ENCODE measurements around the gene THTPA. TPM values are rescaled to one million over a fixed set of nuclear protein-coding genes. Genes with fewer than 3 reads are reported as not detected.

THTPA gene, protein sequence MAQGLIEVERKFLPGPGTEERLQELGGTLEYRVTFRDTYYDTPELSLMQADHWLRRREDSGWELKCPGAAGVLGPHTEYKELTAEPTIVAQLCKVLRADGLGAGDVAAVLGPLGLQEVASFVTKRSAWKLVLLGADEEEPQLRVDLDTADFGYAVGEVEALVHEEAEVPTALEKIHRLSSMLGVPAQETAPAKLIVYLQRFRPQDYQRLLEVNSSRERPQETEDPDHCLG
- total RNA-seq: 16.8 TPM

GRCh38 chr14:23555882-23556699, at the start of gene THTPA:
Gene THTPA (plus strand): TSS chr14:23556271. CDS start chr14:23556758, 487 bp downstream.
- DNase-seq: peak; percentile 96

DNA sequence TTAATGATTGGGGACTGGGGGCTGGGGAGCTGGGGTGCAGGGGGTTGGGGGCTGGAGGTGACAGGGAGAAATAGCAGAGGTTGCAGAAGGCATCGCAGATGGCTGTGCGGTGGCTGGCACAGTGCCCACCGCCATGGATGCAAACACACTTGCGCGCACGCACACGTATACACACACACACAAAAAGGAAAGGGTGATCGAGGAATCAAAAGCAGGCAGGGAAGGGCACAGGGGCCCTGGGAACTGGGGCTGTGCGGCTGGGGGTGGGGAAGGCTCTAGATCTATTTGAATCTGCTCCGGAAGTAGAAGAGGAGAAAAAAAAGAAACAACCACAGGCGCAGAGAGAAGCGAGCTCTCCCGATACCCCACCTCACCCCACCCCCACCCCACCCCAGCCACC, 43.9 kb upstream of the THTPA start:
- no peak for DNase-seq

GRCh38 chr14:23513005-23513817, 42.9 kb upstream of the THTPA start:
- DNase-seq: peak; percentile 79

DNA sequence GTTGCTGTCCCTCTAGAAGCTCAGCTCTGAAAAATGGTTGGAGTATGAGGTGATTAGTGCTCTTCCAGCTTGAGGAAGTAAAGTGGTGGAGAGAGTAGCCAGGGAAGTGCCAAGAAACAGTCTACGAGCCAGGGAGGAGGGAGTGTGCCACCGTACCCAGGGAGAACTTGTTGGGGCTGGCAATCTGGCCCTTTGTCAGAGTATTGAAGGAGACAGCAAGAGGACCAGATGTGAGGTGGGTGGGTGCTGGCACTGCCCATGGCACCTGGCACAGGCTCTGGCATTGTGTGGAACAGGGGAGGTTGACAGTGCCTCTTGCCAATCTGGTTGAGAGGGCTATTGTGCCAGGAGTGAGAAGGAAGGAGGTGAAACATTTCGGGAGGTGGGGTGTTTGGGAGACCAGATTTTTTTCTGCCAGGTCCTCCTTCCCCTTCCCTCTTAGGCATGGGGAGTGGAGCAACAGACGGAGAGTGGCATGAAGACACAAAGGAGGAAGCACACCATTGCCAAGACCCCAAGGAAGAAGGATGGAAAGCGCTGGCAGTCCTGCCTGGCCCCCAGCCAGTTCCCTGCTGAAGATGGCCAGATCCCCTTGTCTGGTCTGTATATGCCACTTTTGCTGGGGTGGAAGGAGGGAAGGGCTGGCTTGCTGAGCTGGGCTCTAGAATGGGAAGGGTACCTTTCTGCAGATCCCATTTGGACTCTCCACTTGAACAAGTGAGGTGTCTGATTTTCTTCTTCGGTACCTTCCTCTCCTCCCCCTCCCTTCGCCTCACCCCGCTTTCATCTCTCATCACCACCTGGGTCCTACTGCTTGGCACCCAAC, 42.0 kb upstream of the THTPA start:
- peak; percentile 36 for DNase-seq

DNA sequence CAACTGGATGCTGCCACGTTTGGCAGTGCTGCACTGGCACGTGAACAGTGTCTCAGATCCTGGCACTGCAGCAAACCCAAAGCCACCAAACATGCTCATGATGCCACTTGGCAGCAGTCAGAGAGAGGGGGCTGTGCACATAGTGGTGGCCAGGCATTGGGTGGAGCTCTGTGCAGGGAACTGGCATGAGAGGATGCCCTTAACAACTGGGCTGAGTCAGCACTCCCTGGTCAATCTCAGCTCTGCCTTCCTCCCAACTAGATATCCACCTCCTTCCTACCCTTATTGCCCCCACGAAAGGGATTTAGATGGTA, 41.5 kb upstream of the THTPA start:
- DNase-seq: peak; percentile 44

DNA sequence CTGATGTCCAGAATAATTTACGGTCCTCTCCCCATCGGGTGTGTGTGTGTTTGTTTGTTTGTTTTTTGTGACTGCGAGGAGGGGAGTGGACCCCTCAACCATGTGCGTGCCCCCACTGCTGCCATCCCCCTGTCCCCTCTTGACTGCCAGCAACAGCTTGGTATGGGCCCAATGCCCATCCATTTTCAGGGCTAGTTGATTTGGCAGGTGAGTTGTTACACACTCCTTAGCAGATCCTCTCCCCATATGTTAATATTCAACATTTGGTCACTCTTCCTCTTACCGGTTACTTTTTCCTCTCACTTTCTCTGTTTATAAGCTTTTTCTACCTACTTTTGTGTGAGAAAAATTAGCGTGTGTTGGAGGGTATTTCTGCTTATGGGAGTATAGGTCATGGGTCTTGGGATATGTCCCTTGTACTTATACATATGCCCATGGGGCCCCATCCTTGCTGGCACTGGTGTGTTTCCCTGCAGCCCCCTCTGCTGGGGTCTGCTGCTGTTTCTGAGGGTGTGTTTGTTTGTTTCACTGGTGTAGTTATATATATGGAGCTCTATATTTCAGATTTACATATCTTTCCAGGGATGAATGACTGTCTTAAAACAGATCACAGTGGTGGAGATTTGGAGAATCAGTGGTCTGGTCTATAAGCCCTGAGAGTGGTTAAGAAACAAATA, 38.3 kb upstream of the THTPA start:
- no peak for DNase-seq

DNA sequence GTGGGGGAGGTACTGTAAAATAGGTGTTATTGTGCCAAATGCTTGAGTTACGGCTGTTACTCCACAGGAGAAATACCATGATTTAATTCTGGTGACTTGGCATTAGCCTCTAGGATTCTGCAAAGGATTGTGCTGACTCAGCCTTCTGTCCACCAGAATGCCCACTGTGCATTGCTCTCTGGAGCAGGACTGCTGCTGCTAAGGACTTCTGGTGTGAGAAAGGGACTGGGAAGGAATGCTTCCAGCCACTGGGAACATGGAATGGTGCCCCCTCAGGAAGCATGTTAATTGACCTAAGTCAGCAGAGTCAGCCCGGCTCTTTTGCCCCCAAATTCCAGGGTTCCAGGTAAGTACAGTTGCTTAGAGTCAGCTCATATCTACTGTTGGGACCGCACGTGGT, 37.4 kb upstream of the THTPA start:
- no peak for DNase-seq

DNA sequence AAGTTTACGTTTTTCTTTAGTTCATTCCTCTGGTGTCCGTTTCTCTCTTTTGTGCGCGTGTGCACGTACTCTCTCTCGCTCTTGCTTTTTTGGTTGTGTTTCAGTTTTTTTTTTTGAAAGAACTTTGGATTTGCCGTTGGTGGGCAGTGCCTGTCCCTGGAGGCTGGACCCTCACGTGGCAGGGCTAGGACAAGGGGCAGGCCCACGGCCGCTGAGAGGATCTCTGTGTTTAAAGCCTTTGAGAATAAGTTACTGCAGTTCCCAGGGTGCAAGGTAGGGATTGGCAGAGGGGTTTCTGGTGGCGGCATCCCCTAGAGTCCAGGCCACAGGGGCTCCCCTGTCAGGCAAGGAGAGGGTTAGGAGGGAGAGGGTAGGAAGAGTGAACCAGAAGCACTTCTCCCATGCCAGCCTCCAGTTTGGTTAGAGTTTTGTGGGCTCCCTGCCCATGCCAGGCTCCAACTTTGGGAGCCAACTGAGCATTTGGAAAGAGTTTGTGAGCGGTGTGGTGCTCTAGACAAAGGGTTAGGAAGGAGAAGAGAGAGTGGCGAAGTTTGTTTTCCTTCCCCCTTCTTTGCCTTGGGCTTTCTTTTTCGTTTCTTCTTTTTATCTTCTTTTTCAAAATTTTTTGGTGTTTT, 35.1 kb upstream of the THTPA start:
- no peak for DNase-seq

GRCh38 chr14:23521785-23522640, 34.1 kb upstream of the THTPA start:
- DNase-seq: no peak

GRCh38 chr14:23522643-23523198, 33.4 kb upstream of the THTPA start:
- DNase-seq: no peak

GRCh38 chr14:23523229-23524016, 32.6 kb upstream of the THTPA start:
- DNase-seq: no peak

- no peak for DNase-seq
These were observed 31.1 kb upstream of the THTPA start for GRCh38 chr14:23524954-23525353.

- DNase-seq: peak; percentile 25
These were observed 30.5 kb upstream of the THTPA start for GRCh38 chr14:23525611-23526010.

- no peak for DNase-seq
These were observed 27.5 kb upstream of the THTPA start for GRCh38 chr14:23528555-23528954.

GRCh38 chr14:23529016-23529415, 27.1 kb upstream of the THTPA start:
- DNase-seq: no peak

DNA sequence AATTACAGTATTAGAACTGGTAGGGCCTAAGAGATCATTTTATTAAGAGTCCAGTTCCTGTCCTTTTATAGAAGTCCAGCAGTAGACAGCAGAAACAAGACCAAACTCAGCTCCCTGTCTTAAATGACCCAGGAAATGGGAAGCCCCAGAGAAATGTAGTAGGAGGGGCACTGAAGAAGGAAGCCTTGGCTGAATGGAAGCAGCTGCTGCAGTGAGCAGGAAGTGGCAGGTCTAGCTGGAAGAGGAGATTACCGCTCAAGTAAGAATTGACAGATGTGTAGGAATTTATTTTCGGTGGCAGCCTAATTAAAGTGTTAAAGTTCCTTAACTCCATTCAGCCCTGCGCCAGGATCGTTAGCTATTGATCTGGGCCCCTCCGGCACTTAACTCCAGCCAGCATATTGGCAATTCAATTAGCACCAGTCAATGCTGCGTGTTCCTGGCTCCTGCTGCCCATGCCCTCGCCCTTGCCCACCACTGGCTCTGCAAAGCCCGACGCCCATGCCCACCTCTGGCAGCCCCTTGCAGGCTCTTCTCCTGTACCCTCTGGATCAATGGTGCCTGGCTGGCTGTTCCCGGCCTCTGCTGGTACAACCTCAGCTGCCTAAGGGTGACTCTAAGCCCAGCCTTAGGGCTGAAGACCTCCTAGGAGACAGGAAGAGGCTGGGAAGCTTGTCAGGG, 25.6 kb upstream of the THTPA start:
- DNase-seq: no peak

- DNase-seq: no peak
These were observed 24.7 kb upstream of the THTPA start for GRCh38 chr14:23531391-23531790.

DNA sequence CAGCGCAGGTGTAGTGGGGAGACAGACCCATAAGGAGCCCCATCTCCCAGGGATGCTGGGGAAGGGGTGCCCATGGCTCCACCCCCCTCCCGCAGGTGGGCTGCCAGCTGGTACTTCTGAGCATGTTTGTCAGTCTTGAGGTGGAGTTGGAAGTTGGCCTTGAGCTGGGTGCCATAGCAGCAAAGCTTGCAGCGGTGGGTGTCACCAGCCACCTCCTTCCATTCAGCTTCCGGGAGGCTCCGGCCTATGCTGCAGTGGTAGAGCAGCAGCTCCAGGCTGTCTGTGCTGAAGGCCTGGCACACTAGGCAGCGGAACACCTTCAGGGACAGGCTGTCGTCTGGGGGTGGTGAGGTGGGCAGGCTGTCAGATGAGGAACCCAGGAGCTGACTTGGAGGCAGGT, 23.4 kb upstream of the THTPA start:
- no peak for DNase-seq
